GM04503 (cell line): ENCODE measurements around the gene PHACTR1.

Experiments used
- DNase-seq: peaks from one replicate; pipeline ENCODE4 v3.0.0-alpha.2; 2012; ENCODE audit warnings: low read depth

PHACTR1 gene

DNA sequence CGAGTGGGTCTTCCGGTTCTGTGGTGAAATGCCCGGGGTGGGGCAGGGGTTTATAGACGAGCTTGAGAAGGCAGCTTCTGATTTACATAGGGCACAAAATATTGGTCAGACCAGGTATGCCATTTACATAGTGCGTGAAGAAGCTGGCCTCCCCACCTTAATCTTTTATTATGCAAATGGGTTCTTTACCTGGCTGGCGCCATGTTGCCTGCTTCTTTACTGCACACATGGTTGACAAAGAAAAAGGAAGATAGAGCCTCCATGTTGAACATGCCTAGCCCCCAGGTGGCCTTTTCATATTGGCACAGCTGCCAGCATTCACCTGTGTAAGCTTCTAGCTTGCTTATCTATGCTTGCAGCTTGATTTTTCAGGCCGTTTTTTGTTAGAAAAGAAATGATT lies 276.2 kb downstream of the PHACTR1 start:
- no peak for DNase-seq

GRCh38 chr6:12993283-12993898 lies 276.8 kb downstream of the PHACTR1 start:
- no peak for DNase-seq

DNA sequence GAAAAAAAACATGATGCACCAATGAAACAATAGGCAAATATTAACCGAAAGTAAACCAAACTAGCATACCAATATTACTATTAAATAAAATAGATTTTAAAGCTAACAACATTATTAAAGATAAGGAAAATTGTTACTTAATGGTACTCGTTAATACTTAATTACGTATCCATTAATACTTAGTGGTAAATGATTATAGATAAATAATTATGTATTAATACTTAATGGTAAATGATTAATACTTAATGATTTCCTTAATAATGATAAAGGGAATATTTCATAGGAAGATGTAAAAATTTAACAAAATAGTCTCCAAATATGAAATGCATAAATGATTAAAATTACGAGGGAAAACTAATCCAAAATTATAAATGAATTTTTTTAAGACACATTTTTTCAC lies 278.9 kb downstream of the PHACTR1 start:
- no peak for DNase-seq

- no peak for DNase-seq
Observed at GRCh38 chr6:13000537-13000936, 284.0 kb downstream of the PHACTR1 start.

GRCh38 chr6:13001927-13002326 lies 285.4 kb downstream of the PHACTR1 start:
- DNase-seq, result no peak

DNA sequence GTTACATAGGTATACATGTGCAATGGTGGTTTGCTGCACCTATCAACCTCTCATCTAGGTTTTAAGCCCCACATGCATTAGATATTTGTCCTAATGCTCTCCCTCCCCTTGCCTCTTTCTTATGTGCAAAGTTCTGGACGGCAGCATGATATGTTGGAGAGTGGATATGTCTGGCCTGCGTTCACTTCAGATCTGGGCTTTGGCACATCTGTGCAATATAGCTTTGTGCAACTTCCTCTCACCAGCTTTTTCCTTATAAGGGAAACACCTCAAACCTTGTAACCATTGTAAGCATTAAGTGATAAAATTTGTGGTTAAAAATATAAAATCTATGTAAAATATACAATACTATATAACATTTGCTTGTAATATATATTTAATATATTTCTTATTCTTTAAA lies 288.0 kb downstream of the PHACTR1 start:
- DNase-seq, result no peak

DNA sequence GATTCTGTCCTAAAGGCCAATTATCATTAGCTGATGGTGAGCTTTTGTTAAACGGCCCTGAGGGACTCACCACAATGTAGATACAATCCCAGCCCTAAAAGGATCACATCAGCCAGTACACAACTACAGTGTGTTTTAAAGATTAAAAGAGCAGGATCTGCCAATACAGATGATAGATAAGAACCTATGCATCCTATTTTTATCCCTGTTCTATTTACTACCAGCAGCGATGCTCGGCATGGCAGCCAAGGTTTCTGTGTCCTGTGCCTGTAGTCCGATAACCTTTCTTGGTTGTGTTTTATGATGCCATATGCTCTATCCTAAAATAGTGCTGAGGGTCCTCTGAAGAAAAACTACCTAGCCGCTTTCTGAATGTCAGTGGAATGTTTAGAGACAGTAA lies 289.4 kb downstream of the PHACTR1 start:
- DNase-seq, result no peak

DNA sequence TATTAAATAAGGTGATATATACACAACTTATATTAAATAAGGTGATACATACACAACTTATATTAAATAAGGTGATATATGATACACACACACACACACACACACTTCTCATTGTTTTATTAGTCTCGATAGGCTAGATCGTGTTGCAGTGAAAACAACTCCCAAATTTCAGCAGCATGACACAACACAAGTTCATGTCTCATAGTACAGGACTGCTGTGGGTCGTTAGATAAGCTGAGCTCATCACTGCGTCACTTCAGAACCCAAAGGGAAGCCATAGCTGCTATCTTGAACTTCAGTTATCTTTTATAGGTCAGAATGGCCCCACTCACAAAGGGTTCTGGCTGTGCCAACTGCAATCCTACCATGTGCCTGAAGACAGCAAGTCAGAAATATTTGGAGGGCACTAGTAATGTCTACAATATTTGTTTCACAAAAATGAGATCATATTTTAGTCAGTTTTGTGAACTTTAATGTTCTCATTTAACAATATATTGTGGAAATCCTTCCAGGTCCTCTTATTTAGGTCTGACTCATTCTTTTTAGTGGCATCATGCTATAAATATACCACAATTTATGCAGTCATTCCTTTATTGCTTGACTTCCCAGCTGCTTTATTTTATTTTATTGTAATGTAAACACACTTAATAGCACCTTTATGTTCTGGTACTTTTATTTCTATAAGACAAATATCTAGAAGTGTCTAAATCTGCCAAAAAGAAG lies 290.2 kb downstream of the PHACTR1 start:
- no peak for DNase-seq

- no peak for DNase-seq
Observed at GRCh38 chr6:13007744-13008143, 291.2 kb downstream of the PHACTR1 start.

- DNase-seq, result no peak
Observed at GRCh38 chr6:13009031-13009430, 292.5 kb downstream of the PHACTR1 start.

- DNase-seq, result no peak
Observed at GRCh38 chr6:13009461-13009860, 292.9 kb downstream of the PHACTR1 start.

GRCh38 chr6:13011612-13012146 lies 295.1 kb downstream of the PHACTR1 start:
- DNase-seq, result no peak

DNA sequence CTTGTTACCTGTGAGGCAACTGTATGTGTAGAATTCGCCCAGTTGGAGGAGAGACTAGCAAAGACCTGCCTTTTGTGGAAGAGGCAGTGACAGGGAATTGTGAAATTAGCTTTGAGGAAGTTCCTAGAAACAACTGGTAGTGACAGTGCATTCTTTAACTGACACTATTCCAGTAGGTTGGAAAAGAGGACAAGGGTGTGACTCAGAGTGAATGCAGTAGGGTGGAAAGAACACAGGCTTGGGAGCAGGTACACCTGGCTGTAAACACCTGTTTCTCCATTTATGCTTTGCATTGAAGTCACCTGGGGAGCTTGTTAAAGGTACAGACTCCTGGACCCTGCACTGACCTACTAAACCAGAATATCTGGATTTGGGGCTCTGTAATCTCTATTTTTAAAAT lies 295.7 kb downstream of the PHACTR1 start:
- no peak for DNase-seq

- no peak for DNase-seq
Observed at GRCh38 chr6:13012977-13013680, 296.6 kb downstream of the PHACTR1 start.

GRCh38 chr6:13013681-13014503 lies 297.3 kb downstream of the PHACTR1 start:
- no peak for DNase-seq

GRCh38 chr6:13014504-13015378 lies 298.2 kb downstream of the PHACTR1 start:
- DNase-seq, result no peak

- DNase-seq, result no peak
Observed at GRCh38 chr6:13015379-13015681, 298.8 kb downstream of the PHACTR1 start.

DNA sequence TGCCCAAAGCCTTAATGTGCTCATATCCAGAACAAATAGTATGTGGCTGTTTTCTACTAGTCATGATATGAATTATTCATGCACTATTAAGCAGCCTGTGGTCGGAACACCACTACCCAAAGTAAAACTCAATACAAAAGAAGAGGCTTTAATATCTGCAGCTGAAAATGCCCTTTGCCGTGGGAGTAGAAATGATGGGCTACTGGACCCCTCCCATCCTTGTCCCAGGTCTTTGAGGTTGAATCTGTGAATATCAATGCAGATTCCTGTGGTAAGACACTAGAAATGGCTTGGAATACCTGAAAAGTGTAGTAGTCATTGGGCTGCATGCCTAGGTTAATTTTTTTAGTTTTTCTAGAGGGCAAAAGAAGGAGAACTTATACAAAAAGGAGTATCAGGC lies 308.0 kb downstream of the PHACTR1 start:
- DNase-seq, result no peak

DNA sequence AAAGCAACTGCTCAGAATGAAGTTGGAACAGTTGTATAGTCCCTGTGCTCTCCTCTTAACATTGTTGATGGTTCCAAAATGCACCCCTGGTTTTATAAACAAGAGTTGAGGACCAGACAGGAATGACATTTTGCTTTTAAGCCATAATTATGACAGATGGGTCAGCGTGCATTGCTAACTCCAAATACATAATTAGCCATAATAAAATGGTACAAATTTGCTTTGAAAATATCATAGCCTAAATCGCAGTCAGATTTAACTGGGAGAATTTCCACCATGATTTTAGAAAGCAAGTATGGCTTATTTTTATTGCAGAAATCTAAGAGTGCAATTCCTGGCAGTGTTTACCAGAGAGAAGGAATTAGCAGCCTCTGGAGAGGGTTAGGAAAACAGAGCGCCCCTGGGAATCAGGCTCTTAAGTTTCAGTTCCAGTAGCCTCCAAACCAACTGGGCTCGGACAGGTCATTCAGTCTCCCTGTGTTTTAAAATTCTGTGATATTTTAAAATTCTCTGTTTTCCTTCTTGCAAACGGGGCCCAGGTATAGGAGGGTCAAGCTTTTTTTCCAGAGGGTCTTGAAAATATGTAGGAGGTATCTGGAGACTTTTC lies 309.4 kb downstream of the PHACTR1 start:
- DNase-seq, result no peak

DNA sequence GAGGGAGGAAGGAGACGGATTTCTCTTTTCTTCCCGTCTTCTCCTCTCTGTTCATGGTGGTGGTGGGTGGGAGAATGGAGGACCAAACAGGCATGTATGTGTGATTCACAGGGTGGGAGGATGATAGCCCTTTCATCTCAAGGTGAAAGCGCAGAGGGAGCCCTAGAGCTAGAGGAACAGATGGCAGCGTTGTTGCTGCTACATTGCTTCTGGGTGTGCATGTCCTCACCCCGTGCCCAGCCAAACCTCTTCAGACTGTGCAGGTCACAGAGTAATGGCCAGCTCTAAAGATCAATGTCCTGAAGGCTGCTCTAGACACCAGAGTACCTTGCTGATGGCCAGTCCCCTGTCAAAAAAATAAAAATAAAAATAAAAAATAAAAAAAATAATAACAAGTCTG lies 310.0 kb downstream of the PHACTR1 start:
- no peak for DNase-seq

DNA sequence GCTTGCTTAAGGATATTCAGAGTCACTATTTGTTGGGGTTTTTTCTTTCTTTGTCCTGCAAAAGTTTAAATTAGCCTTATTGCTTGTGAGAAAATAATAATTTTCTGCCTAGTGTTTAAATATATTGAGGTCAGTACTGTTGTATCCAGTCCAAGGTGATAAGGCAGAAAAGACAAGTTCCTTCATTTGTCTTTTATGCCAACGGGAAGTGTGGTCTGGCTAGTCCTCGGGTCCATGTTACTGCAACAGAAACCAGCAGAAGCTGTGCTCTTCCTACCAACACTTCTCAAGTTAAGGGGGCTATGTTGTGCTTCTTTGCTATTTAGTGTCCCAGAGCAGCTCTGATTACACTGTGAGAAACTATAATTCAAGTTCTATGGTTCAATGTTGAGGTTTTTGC lies 310.6 kb downstream of the PHACTR1 start:
- no peak for DNase-seq
